ENCODE data around the gene PIK3C2G. TPM values are rescaled to one million over a fixed set of nuclear protein-coding genes. Genes with fewer than 3 reads are reported as not detected.
A peak's percentile ranks its signal among the peaks of the same experiment; 100 is the strongest.

PIK3C2G gene
- total RNA-seq, 1 donor from 2014 or later, result not detected

DNA sequence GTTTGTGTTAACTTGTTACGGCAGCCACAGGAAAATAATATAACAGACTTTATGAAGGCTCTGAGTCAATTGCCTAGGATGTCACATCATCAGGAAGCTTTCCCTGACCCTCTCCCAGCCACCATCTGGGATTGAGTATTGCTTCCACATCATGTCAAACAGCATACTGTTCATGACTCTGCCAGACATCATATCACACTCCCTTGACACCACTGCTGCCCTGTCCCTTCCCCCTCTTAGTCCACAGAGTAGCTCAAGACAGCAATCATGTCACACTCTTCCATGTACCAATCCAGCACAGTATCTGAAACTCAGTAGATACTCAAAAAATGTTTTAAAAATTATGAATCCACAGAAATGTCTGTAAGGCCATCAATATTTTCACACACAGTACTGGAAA is 168.0 kb downstream of the PIK3C2G start:
- no peaks in the 10 kb centered on the region for H3K4me1 ChIP-seq
- no peak overlapping the region for H3K4me3 ChIP-seq
- H3K27ac ChIP-seq, result no peak overlapping the region
- intact Hi-C loops (cut with DNase I), result no loop called here
- H3K9me3 ChIP-seq, result no peaks in the 10 kb centered on the region
- no peaks in the 10 kb centered on the region for H3K36me3 ChIP-seq
- no peaks in the 10 kb centered on the region for H3K27me3 ChIP-seq
- DNase-seq (ENCODE audit: low spot score in 2 of 2), result no peak
- TF ChIP-seq CTCF (IDR thresholded peaks at IDR 0.05), result no peak

- H3K9me3 ChIP-seq, result no peaks in the 10 kb centered on the region
- H3K27me3 ChIP-seq, result no peaks in the 10 kb centered on the region
- TF ChIP-seq CTCF (IDR thresholded peaks at IDR 0.05), result peak in 2 of 3 experiments; percentile 44 to 57
- no peaks in the 10 kb centered on the region for H3K4me1 ChIP-seq
- intact Hi-C loops (cut with DNase I), result loop anchor here (5.0 kb wide), 1 partner anchor 757 kb away; no protein-coding TSS in a partner anchor
- H3K4me3 ChIP-seq, result no peak overlapping the region
- H3K27ac ChIP-seq, result no peak overlapping the region
- no peak for DNase-seq (ENCODE audit: low spot score in 2 of 2)
- no peaks in the 10 kb centered on the region for H3K36me3 ChIP-seq
Measured at GRCh38 chr12:18430425-18431048, 169.2 kb downstream of the PIK3C2G start.

GRCh38 chr12:18431771-18432170 is 170.5 kb downstream of the PIK3C2G start:
- H3K9me3 ChIP-seq, result no peaks in the 10 kb centered on the region
- H3K27ac ChIP-seq, result no peak overlapping the region
- no peaks in the 10 kb centered on the region for H3K4me1 ChIP-seq
- TF ChIP-seq CTCF (IDR thresholded peaks at IDR 0.05), result no peak
- no peaks in the 10 kb centered on the region for H3K27me3 ChIP-seq
- H3K36me3 ChIP-seq, result no peaks in the 10 kb centered on the region
- DNase-seq (ENCODE audit: low spot score in 2 of 2), result no peak
- intact Hi-C loops (cut with DNase I), result loop anchor here (5.0 kb wide), 1 partner anchor 756 kb away; no protein-coding TSS in a partner anchor
- H3K4me3 ChIP-seq, result no peak overlapping the region

GRCh38 chr12:18432206-18432605 is 170.9 kb downstream of the PIK3C2G start:
- H3K36me3 ChIP-seq, result no peaks in the 10 kb centered on the region
- H3K27me3 ChIP-seq, result no peaks in the 10 kb centered on the region
- H3K4me1 ChIP-seq, result no peaks in the 10 kb centered on the region
- intact Hi-C loops (cut with DNase I), result loop anchor here (5.0 kb wide), 1 partner anchor 755 kb away; no protein-coding TSS in a partner anchor
- no peak overlapping the region for H3K4me3 ChIP-seq
- TF ChIP-seq CTCF (IDR thresholded peaks at IDR 0.05), result no peak
- H3K27ac ChIP-seq, result no peak overlapping the region
- no peaks in the 10 kb centered on the region for H3K9me3 ChIP-seq
- no peak for DNase-seq (ENCODE audit: low spot score in 2 of 2)

GRCh38 chr12:18436170-18436569 is 174.9 kb downstream of the PIK3C2G start:
- H3K36me3 ChIP-seq, result no peaks in the 10 kb centered on the region
- no peak overlapping the region for H3K27ac ChIP-seq
- intact Hi-C loops (cut with DNase I), result no loop called here
- no peaks in the 10 kb centered on the region for H3K9me3 ChIP-seq
- no peaks in the 10 kb centered on the region for H3K27me3 ChIP-seq
- DNase-seq (ENCODE audit: low spot score in 2 of 2), result no peak
- H3K4me3 ChIP-seq, result no peak overlapping the region
- no peaks in the 10 kb centered on the region for H3K4me1 ChIP-seq
- TF ChIP-seq CTCF (IDR thresholded peaks at IDR 0.05), result no peak
